GM12874 (cell line): ENCODE data around the gene KTN1.

Experiments
- CTCF ChIP-seq: IDR thresholded peaks from 2 replicates; pipeline ENCODE4 v1.5.1; 2011; ENCODE audit warnings: low read depth, mild to moderate bottlenecking, control low read depth, low read length, moderate library complexity; ENCODE audit not compliant: insufficient read depth

Gene KTN1

GRCh38 chr14:55562135-55562534, 17.9 kb upstream of the KTN1 start:
- no peak for TF ChIP-seq CTCF

DNA sequence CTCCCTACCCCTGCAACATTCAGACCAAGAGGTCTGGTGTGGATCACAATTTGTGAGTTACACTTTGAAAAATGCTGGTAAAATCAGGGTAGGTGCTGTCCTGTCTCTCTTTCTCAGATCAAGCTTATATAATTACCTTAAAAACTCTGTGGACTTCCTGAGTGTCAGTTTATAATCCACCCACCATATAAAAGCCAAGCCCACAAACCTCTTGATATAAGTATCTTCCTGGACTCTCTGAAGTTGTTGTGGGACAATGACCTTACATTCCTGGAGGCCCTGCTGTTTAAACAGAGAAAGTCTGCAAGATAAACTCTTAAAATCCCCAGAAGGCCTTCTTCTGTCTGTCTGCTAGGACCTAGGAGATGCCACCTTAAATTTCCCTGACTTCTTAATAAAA, 11.4 kb upstream of the KTN1 start:
- TF ChIP-seq CTCF: no peak

DNA sequence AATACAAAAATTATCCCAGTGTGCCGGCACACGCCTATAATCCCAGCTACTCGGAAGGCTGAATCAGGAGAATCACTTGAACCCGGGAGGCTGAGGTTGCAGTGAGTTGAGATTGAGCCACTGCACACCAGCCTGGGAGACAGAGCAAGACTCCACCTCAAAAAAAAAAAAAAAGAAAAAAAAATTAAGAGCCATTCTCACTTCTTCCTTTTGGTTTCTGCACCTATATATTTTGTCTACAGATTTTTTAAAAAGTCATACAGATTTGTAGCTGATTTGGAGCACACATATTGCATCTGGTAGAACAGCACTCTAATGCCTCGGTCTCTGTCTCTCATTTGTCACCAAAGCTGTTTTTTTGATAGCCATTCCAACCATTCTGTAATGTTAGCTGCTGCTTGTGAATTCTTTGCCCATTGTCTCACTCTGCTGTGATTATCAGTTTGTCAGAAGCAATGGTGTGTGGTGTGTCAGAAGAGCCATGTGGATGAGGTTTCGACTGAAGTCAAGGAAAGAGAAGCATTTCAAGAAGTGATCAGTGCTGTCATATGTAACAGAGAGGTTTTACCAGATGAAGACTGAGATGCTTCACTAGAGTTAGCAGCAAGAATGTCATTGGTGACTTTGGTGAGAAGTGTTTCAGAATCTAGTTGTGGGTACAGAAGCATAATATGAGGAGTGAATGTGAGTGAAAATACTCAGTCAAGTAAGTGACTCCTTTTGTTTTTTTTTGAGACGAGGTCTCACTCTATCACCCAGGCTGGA, 8.7 kb upstream of the KTN1 start:
- no peak for TF ChIP-seq CTCF

DNA sequence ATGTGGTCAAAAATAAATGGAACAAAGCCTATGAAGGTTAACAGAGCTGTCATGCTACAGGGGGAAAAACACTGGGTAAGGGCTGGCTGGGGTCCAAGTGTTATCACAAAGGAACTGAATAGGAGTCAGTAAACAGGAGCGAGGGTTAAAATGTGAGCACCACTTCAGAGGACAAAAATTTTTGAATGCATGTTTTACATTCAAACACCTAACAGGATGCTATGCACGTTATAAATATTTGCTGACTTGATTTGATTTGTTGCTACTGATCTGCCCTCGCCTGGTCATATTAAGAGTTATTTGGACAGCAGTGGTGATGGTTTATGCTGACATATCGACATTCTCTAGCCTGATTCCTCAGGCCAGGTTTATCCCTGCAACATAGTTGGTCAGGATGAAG, 7.4 kb upstream of the KTN1 start:
- no peak for TF ChIP-seq CTCF

GRCh38 chr14:55574988-55575387, 5.0 kb upstream of the KTN1 start:
- no peak for TF ChIP-seq CTCF

GRCh38 chr14:55577229-55577628, 2.8 kb upstream of the KTN1 start:
- TF ChIP-seq CTCF: no peak

DNA sequence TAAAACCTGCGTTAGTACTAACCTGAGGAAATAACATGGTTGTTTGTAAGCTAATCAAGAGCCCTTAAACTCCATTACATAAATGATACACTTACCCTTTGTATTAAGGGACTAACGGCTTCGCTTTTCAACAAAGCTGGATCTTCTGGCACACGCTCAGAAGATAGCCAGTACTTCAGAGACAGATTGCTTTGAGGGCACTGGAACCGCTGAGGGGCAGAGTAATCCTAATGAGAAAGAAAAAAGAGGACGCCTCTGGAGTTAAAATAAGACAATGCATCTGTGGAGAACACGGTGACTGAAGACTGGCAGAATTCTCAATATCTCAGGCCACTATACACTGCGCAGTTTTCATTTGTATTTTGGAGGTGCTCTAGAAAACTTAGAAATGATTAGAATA, 1.5 kb upstream of the KTN1 start:
- TF ChIP-seq CTCF: no peak
